ENCODE measurements around the gene DLG5. TPM values are rescaled to one million over a fixed set of nuclear protein-coding genes. Genes with fewer than 3 reads are reported as not detected.

DLG5 gene
- total and polyA plus RNA-seq, 4 donors = 10.0 to 70.6 (median 35.4) TPM

DNA sequence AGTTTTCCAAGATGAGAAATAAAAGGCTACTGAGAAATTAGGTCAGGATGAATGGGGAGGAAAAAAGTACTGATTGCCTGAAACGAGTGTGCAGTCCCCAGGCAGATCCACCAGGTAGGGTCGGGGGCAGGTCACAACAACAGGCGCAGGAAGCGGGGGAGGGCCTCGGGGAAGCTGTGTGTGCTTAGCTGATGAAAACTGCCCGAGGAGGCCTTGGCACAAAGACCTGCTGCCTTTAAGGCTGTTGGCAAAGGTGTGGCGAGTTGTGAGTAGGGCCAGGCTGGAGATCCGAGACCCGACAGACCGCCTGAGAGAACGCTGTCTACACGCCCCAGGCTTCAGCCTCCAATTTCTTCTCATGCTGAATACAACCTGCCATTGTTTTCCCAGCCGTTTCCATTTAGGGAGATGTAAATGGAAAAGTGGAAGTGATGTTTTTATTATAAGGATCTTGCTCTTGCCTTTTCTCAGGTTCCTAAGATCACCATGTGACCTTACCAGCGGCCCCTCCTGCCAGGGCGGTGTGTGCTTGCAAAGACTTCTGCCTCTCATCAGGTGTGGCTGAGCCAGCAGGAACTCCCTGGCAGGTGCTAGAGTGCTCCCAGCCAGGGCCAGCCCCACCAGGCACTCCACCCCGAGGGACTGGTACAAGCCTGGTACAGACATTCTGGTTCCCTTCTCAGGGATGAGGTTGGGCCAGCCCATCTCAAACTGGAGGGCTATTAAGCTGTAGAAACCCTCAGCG lies 60.8 kb downstream of the DLG5 start:
- ATAC-seq (ENCODE audit: low FRiP score) = no peak
- Histone ChIP-seq H3K9me3 (ENCODE audit: control insufficient read depth, low read length) (no peaks in the 10 kb centered on the region), H3K27ac (ENCODE audit: low read depth in 1 of 2, low read length in 2 of 2) (no peak overlapping the region), H3K27me3 (ENCODE audit: control insufficient read depth in 1 of 2, insufficient read depth in 2 of 2, low read length in 1 of 2) (no peaks in the 10 kb centered on the region), H3K4me3 (ENCODE audit: low read length in 2 of 2) (no peak overlapping the region), H3K4me1 (ENCODE audit: control insufficient read depth in 1 of 2, insufficient read depth in 2 of 2, low read length in 2 of 2) (no peaks in the 10 kb centered on the region), H3K36me3 (ENCODE audit: control insufficient read depth in 1 of 2, insufficient read depth in 2 of 2, low read length in 1 of 2) (peaks cover 0 to 3% of the 10 kb centered on the region in 2 donors)
- DNase-seq = no peak
- WGBS, 2 donors = 55 to 60% methylated on average over 17 of the region's 17 CpGs
- intact Hi-C loops (cut with DNase I) = no loop called here

GRCh38 chr10:77864151-77864851 lies 62.3 kb downstream of the DLG5 start:
- no peaks in the 10 kb centered on the region for H3K4me1 ChIP-seq (ENCODE audit: control insufficient read depth in 1 of 2, insufficient read depth in 2 of 2, low read length in 2 of 2)
- no peaks in the 10 kb centered on the region for H3K9me3 ChIP-seq (ENCODE audit: control insufficient read depth, low read length)
- intact Hi-C loops (cut with DNase I) = no loop called here
- DNase-seq = no peak
- WGBS, 2 donors = 91% methylated on average over 10 to 11 of the region's 11 CpGs
- no peak overlapping the region for H3K27ac ChIP-seq (ENCODE audit: low read depth in 1 of 2, low read length in 2 of 2)
- peaks cover 0 to 3% of the 10 kb centered on the region in 2 donors for H3K36me3 ChIP-seq (ENCODE audit: control insufficient read depth in 1 of 2, insufficient read depth in 2 of 2, low read length in 1 of 2)
- H3K27me3 ChIP-seq (ENCODE audit: control insufficient read depth in 1 of 2, insufficient read depth in 2 of 2, low read length in 1 of 2) = no peaks in the 10 kb centered on the region
- ATAC-seq (ENCODE audit: low FRiP score) = no peak
- H3K4me3 ChIP-seq (ENCODE audit: low read length in 2 of 2) = no peak overlapping the region

GRCh38 chr10:77863446-77863845 lies 63.1 kb downstream of the DLG5 start:
- intact Hi-C loops (cut with DNase I) = no loop called here
- no peak for ATAC-seq (ENCODE audit: low FRiP score)
- H3K36me3 ChIP-seq (ENCODE audit: control insufficient read depth in 1 of 2, insufficient read depth in 2 of 2, low read length in 1 of 2) = peaks cover 0 to 3% of the 10 kb centered on the region in 2 donors
- H3K4me1 ChIP-seq (ENCODE audit: control insufficient read depth in 1 of 2, insufficient read depth in 2 of 2, low read length in 2 of 2) = no peaks in the 10 kb centered on the region
- H3K4me3 ChIP-seq (ENCODE audit: low read length in 2 of 2) = no peak overlapping the region
- H3K27me3 ChIP-seq (ENCODE audit: control insufficient read depth in 1 of 2, insufficient read depth in 2 of 2, low read length in 1 of 2) = no peaks in the 10 kb centered on the region
- 47 to 52% methylated on average over 1 of the region's 1 CpG for WGBS, 2 donors
- no peaks in the 10 kb centered on the region for H3K9me3 ChIP-seq (ENCODE audit: control insufficient read depth, low read length)
- DNase-seq = no peak
- H3K27ac ChIP-seq (ENCODE audit: low read depth in 1 of 2, low read length in 2 of 2) = no peak overlapping the region

GRCh38 chr10:77862595-77862994 lies 64.0 kb downstream of the DLG5 start:
- ATAC-seq (ENCODE audit: low FRiP score) = no peak
- H3K9me3 ChIP-seq (ENCODE audit: control insufficient read depth, low read length) = no peaks in the 10 kb centered on the region
- intact Hi-C loops (cut with DNase I) = no loop called here

DNA sequence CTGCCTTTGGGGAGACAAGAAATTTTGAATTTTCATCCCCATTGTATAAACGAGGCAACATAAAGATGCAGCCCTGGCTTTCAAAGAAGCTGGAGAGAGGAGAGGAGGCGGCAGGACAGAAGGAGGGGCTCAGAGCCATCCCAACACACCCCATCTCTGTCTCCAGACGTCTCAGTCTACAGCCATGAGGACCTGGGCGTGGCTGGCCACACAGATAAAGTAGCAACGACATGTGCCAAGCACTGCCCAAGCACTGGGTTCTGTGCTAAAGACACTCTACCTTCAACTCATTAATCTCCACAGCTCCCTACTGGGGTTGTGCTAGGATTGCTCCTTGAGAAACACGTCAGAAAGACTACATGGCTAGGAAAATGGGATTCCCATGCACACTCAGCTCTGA lies 65.2 kb downstream of the DLG5 start:
- 65 to 73% methylated on average over 6 of the region's 6 CpGs for WGBS, 2 donors
- no peaks in the 10 kb centered on the region for H3K9me3 ChIP-seq (ENCODE audit: control insufficient read depth, low read length)
- no peak overlapping the region for H3K27ac ChIP-seq (ENCODE audit: low read depth in 1 of 2, low read length in 2 of 2)

More at GRCh38 chr10:77862595-77862994, 64.0 kb downstream of the DLG5 start:
- Histone ChIP-seq H3K27ac (ENCODE audit: low read depth in 1 of 2, low read length in 2 of 2) (no peak overlapping the region), H3K36me3 (ENCODE audit: control insufficient read depth in 1 of 2, insufficient read depth in 2 of 2, low read length in 1 of 2) (peaks cover 0 to 3% of the 10 kb centered on the region in 2 donors), H3K4me3 (ENCODE audit: low read length in 2 of 2) (no peak overlapping the region), H3K4me1 (ENCODE audit: control insufficient read depth in 1 of 2, insufficient read depth in 2 of 2, low read length in 2 of 2) (no peaks in the 10 kb centered on the region), H3K27me3 (ENCODE audit: control insufficient read depth in 1 of 2, insufficient read depth in 2 of 2, low read length in 1 of 2) (no peaks in the 10 kb centered on the region)
- 95 to 98% methylated on average over 2 of the region's 2 CpGs for WGBS, 2 donors
- DNase-seq = no peak

DNA sequence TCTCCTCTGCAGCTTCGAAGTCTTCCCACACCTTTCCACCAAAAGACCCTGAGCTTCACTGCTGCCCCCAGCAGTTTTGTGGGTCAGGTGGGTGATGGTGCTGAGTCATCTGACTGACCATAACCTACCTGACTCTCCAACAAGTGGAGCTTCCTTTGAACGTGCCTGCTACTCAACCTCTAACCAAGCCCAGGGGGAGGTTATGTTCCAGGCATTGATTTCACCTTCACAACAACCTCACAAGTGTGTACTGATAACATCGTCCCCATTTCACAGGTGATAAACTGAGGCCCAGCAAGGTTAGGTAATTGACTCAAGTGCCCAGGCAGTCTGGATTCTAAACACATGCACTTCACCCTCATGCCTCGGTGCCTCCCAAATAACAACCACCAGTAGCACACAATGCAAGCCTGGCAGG lies 66.7 kb downstream of the DLG5 start:
- Histone ChIP-seq H3K27me3 (ENCODE audit: control insufficient read depth in 1 of 2, insufficient read depth in 2 of 2, low read length in 1 of 2) (no peaks in the 10 kb centered on the region), H3K36me3 (ENCODE audit: control insufficient read depth in 1 of 2, insufficient read depth in 2 of 2, low read length in 1 of 2) (no peaks in the 10 kb centered on the region), H3K27ac (ENCODE audit: low read depth in 1 of 2, low read length in 2 of 2) (no peak overlapping the region), H3K4me3 (ENCODE audit: low read length in 2 of 2) (no peak overlapping the region), H3K9me3 (ENCODE audit: control insufficient read depth, low read length) (no peaks in the 10 kb centered on the region), H3K4me1 (ENCODE audit: control insufficient read depth in 1 of 2, insufficient read depth in 2 of 2, low read length in 2 of 2) (no peaks in the 10 kb centered on the region)
- 87 to 88% methylated on average over 4 of the region's 4 CpGs for WGBS, 2 donors
- no peak for DNase-seq
- intact Hi-C loops (cut with DNase I) = no loop called here
- no peak for ATAC-seq (ENCODE audit: low FRiP score)

More for the DNA sequence above, 65.2 kb downstream of the DLG5 start:
- Histone ChIP-seq H3K27me3 (ENCODE audit: control insufficient read depth in 1 of 2, insufficient read depth in 2 of 2, low read length in 1 of 2) (no peaks in the 10 kb centered on the region), H3K4me3 (ENCODE audit: low read length in 2 of 2) (no peak overlapping the region), H3K36me3 (ENCODE audit: control insufficient read depth in 1 of 2, insufficient read depth in 2 of 2, low read length in 1 of 2) (no peaks in the 10 kb centered on the region), H3K4me1 (ENCODE audit: control insufficient read depth in 1 of 2, insufficient read depth in 2 of 2, low read length in 2 of 2) (no peaks in the 10 kb centered on the region)
- intact Hi-C loops (cut with DNase I) = no loop called here
- DNase-seq = no peak
- ATAC-seq (ENCODE audit: low FRiP score) = no peak

DNA sequence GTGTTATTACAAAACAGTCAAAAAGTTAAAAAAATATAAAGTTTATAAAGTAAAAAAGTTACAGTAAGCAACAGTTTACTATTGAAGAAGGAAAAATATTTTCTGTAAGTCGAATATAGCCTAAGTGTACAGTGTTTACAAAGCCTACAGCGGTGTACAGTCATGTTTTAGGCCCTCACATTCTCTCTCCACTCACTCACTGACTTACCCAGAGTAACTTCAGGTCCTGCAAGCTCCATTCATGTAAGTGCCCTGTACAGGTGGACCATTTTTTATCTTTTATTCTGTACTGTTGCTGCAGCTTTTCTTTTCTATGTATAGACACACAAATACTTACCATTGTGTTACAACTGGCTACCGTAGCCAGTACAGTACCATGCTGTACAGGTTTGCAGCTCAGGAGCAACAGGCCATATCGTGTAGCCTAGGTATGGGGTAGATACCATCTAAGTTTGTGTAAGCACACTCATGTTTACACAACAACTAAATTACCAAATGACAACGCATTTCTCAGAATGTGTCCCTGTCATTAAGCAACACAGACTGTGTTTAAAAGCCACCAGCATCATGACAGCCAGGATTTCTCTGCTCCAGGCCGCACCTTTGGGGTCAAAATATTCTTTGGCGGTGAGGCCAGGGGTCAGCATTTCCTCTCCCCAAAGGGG lies 67.2 kb downstream of the DLG5 start:
- intact Hi-C loops (cut with DNase I) = no loop called here
- ATAC-seq (ENCODE audit: low FRiP score) (no peak), DNase-seq (no peak)
- H3K4me1 ChIP-seq (ENCODE audit: control insufficient read depth in 1 of 2, insufficient read depth in 2 of 2, low read length in 2 of 2) = no peaks in the 10 kb centered on the region
- no peak overlapping the region for H3K4me3 ChIP-seq (ENCODE audit: low read length in 2 of 2)
- no peaks in the 10 kb centered on the region for H3K27me3 ChIP-seq (ENCODE audit: control insufficient read depth in 1 of 2, insufficient read depth in 2 of 2, low read length in 1 of 2)
- WGBS, 2 donors = 89 to 95% methylated on average over 7 of the region's 7 CpGs
- H3K9me3 ChIP-seq (ENCODE audit: control insufficient read depth, low read length) = no peaks in the 10 kb centered on the region
- H3K36me3 ChIP-seq (ENCODE audit: control insufficient read depth in 1 of 2, insufficient read depth in 2 of 2, low read length in 1 of 2) = peaks cover 0 to 1% of the 10 kb centered on the region in 2 donors
- no peak overlapping the region for H3K27ac ChIP-seq (ENCODE audit: low read depth in 1 of 2, low read length in 2 of 2)

GRCh38 chr10:77857272-77857671 lies 69.3 kb downstream of the DLG5 start:
- Histone ChIP-seq H3K4me1 (ENCODE audit: control insufficient read depth in 1 of 2, insufficient read depth in 2 of 2, low read length in 2 of 2) (no peaks in the 10 kb centered on the region), H3K27me3 (ENCODE audit: control insufficient read depth in 1 of 2, insufficient read depth in 2 of 2, low read length in 1 of 2) (no peaks in the 10 kb centered on the region), H3K9me3 (ENCODE audit: control insufficient read depth, low read length) (no peaks in the 10 kb centered on the region), H3K27ac (ENCODE audit: low read depth in 1 of 2, low read length in 2 of 2) (no peak overlapping the region), H3K4me3 (ENCODE audit: low read length in 2 of 2) (no peak overlapping the region), H3K36me3 (ENCODE audit: control insufficient read depth in 1 of 2, insufficient read depth in 2 of 2, low read length in 1 of 2) (peaks cover 0 to 4% of the 10 kb centered on the region in 2 donors)
- WGBS, 2 donors = 84 to 86% methylated on average over 11 of the region's 11 CpGs
- no peak for DNase-seq
- no peak for ATAC-seq (ENCODE audit: low FRiP score)
- intact Hi-C loops (cut with DNase I) = no loop called here
